Brain microvascular endothelial cell (primary cell): ENCODE results near the gene S100A5.

ENCODE experiments used
- DNase-seq: peaks from one replicate; pipeline ENCODE4 v3.0.0-alpha.2; 2020
- H3K27ac ChIP-seq: fragments of 250-450 bp; sonication (Bioruptor Pico); 2 replicates; pipeline ENCODE4 v1.5.1; 2020; ENCODE audit warnings: mild to moderate bottlenecking, moderate library complexity
- H3K27me3 ChIP-seq: fragments of 250-450 bp; sonication (Bioruptor Pico); replicated peaks from 2 replicates; pipeline ENCODE4 v1.5.1; 2020; ENCODE audit warnings: mild to moderate bottlenecking
- H3K36me3 ChIP-seq: fragments of 250-450 bp; sonication (Bioruptor Pico); replicated peaks from 2 replicates; pipeline ENCODE4 v1.5.1; 2020; ENCODE audit warnings: mild to moderate bottlenecking
- H3K4me3 ChIP-seq: 2 replicates; pipeline ENCODE4 v1.5.1; 2011; ENCODE audit warnings: low read depth, mild to moderate bottlenecking, control low read depth, low read length, moderate library complexity
- in situ Hi-C: cut with HindIII; loops from 2 replicates; pipeline ENCODE4 v1.10.0; 2017; ENCODE audit warnings: low sequenced_read_pairs, low pct_ligation_motif_present
- TF ChIP-seq, protein P1 (sequence below): IDR thresholded peaks from 2 replicates; pipeline ENCODE4 v1.5.1; 2011; ENCODE audit warnings: low read depth, mild to moderate bottlenecking, moderate library complexity, low read length, control low read depth, inconsistent platforms; ENCODE audit errors: missing control alignments

The S100A5 gene

DNA sequence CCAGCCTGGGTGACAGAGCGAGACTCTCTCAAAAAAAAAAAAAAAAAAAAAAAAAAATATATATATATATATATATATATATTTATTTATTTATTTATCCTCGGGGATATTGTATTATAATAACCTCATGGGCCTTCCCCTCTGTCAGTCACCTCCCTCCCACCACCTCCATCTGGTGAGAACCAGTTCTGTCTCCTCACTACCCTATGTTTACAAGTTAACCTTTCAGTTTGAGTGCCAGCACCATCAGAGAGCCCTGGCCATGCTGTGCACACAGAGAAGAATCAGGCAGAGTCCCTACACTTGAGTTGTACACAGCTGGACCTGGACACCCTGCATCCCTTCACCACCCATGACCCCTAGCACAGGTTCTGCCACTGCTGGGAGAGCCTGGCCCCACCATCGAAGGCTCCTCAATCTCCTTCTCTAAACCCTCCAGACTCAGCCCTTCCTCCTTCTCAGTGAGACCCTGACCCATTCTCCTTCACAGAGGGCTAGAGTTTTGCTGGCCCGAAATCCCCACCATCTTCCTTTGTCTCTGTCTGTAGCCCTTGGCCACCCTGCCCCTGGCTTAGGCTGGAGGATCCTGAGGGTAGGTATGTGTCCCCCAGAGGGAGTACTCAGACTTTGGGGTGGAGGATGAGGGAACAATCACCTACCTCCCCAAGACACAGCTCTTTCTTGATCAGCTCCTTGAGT lies 1.2 kb downstream of the S100A5 start:
- DNase-seq, result no peak
- no peak overlapping the region for H3K27ac ChIP-seq

DNA sequence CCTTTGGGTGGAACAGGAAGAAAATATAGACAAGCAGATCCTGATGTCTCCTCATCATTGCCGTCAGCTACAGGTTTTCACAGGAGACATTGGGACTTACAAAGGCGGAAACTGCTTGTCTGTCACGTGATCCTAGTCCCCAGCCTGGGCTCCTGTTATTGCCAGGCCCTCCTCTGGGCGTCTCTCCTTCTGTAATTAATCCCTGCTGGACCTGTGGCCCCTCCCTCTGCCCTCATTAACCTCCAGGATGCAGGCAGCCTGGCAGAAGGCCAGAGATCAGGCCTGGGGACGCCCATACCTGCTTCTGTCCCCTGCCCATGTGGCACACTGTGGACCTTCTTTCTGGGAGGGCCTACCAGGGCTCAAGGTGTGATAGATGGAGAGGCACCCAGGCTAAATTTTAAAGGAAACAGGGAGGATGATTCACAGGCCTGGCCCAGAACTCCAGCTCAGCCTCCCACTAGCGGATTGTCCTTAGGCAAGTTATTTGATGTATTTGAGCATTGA lies 2.4 kb downstream of the S100A5 start:
- Histone ChIP-seq H3K36me3 (no peaks in the 10 kb centered on the region), H3K27me3 (no peaks in the 10 kb centered on the region), H3K4me3 (no peak overlapping the region), H3K27ac (no peak overlapping the region)
- in situ Hi-C loops, result no loop called here
- TF ChIP-seq, protein P1, sequence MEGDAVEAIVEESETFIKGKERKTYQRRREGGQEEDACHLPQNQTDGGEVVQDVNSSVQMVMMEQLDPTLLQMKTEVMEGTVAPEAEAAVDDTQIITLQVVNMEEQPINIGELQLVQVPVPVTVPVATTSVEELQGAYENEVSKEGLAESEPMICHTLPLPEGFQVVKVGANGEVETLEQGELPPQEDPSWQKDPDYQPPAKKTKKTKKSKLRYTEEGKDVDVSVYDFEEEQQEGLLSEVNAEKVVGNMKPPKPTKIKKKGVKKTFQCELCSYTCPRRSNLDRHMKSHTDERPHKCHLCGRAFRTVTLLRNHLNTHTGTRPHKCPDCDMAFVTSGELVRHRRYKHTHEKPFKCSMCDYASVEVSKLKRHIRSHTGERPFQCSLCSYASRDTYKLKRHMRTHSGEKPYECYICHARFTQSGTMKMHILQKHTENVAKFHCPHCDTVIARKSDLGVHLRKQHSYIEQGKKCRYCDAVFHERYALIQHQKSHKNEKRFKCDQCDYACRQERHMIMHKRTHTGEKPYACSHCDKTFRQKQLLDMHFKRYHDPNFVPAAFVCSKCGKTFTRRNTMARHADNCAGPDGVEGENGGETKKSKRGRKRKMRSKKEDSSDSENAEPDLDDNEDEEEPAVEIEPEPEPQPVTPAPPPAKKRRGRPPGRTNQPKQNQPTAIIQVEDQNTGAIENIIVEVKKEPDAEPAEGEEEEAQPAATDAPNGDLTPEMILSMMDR, result no peak
- DNase-seq, result no peak

More for the DNA sequence above, 1.2 kb downstream of the S100A5 start:
- H3K27me3 ChIP-seq, result no peaks in the 10 kb centered on the region
- no peak overlapping the region for H3K4me3 ChIP-seq
- no peaks in the 10 kb centered on the region for H3K36me3 ChIP-seq
- in situ Hi-C loops, result no loop called here
- TF ChIP-seq, protein P1, result no peak

DNA sequence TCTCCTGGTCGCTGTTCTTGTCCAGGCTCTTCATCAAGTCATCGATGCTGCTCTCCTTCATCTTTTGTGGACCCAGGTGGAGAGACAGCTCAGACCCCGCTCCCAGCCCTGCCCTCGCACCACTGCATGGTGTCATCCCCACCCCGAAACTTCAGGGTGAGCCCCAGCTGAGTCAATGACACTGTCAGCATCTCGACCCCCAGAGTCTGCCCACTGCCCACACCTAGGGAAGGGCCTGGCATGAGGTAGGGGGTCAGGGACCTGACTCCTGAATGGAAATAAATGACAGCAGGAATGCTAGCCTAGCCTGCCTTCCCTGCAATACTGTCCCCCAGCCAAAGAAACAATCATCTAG lies 3.4 kb downstream of the S100A5 start:
- TF ChIP-seq, protein P1, result no peak
- H3K27ac ChIP-seq, result no peak overlapping the region
- in situ Hi-C loops, result no loop called here

DNA sequence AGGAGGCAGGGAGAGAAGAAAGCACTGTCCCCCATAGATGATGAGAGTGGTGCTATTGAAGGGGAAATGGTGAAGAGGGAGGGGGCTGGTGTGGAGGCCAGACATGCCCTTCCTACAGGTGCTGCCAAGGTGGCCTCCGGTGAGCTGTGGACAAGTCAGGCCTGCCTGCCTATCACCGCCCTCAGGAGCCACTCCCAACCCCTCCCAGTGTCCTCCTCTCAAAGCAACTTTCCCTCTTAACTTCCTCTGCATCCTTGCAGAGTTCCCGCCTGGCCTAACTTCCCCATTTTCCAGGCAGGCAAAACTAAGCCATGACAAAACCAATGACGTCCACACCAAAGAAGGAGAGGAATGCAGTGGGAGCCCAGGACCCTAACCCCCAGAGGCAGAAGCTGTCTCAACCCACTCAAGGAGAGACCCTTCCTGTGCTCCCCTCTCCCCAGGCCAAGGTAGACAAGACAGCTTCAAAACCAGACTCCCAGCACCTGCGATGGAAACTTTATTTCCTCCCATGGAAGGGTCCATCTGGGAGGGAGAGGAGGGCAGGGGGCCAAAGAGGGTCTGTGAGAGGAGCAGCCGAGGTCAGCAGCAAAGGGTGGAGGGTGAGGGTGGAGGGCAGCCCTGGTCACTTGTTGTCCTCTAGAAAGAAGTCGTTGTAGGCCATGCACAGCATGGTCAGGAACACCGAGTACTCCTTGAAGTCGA lies 3.9 kb downstream of the S100A5 start:
- H3K27ac ChIP-seq, result no peak overlapping the region
- no peak for DNase-seq
- peak overlapping the region; percentile 74 for H3K4me3 ChIP-seq
- TF ChIP-seq, protein P1, result no peak
- no peaks in the 10 kb centered on the region for H3K27me3 ChIP-seq
- in situ Hi-C loops, result no loop called here
- no peaks in the 10 kb centered on the region for H3K36me3 ChIP-seq

More for the DNA sequence above, 3.4 kb downstream of the S100A5 start:
- H3K36me3 ChIP-seq, result no peaks in the 10 kb centered on the region
- H3K4me3 ChIP-seq, result no peak overlapping the region
- H3K27me3 ChIP-seq, result no peaks in the 10 kb centered on the region
- DNase-seq, result no peak

DNA sequence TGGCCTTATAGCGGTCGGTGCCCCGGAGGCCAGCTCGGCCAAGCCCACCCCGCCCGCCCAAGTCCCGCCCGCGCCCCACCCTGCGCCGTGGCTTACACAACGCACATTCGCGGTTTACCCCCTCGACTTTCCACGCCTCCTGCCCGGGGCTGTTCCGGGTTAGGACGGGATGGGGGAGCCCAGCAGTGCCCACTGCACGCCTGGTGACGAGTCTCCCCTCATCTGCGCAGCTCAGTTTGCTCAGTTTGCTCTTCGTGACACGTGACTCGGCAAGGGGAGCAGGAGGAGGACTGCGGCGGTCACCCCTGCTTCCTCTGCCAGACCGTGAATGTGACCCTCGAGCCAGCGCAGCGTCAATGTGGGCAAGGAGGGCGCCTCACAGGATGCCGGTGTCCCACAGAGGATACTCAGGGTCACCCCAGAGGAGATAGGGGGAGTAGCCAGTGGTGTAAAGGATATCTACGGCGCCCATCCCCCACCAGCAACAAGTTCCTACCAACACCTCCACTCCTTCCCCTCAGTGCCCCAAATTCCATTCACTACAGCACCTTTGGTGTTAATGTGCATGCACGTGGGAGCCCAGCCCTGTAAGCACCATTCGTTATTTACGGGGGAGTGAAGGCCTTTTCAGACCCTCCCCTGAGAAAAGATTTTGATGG lies 4.6 kb downstream of the S100A5 start:
- in situ Hi-C loops, result no loop called here
- H3K4me3 ChIP-seq, result peak overlapping the region; percentile 74
- no peaks in the 10 kb centered on the region for H3K36me3 ChIP-seq
- no peaks in the 10 kb centered on the region for H3K27me3 ChIP-seq
- H3K27ac ChIP-seq, result peak overlapping the region; percentile 68
- TF ChIP-seq, protein P1, result no peak
- DNase-seq, result peak; percentile 61
